WTC11 (cell line): Measurements from ENCODE around the gene EHBP1L1. TPM values are rescaled to one million over a fixed set of nuclear protein-coding genes. Genes with fewer than 3 reads are reported as not detected.

Experiments
- ATAC-seq: fragments of 200-7000 bp; cut with Tn5 transposase; 2 replicates; pipeline ENCODE4 v1.10.0; 2021; ENCODE audit warnings: mild to moderate bottlenecking, moderate library complexity
- CTCF ChIA-PET: fragments of 300-600 bp; sonication (Branson Sonifier 250); formaldehyde crosslinking; loops from one replicate; lab custom pipeline; 2021; ENCODE audit warnings: antibody characterized with exemption; lab: Charles Lee
- POLR2A ChIA-PET: fragments of 350-600 bp; sonication (Branson Sonifier 250); formaldehyde crosslinking; loops from one replicate; lab custom pipeline; 2021; ENCODE audit warnings: antibody characterized with exemption; lab: Charles Lee
- DNase-seq: peaks from one replicate; pipeline ENCODE4 v3.0.0; 2021; ENCODE audit warnings: low spot score
- H3K27ac Mint-ChIP-seq: 2 replicates; pipeline ENCODE4 v1.8.0; 2021; ENCODE audit warnings: mixed read lengths
- H3K27me3 Mint-ChIP-seq: 2 replicates; pipeline ENCODE4 v1.8.0; 2021; ENCODE audit warnings: low read depth, mild to moderate bottlenecking, moderate library complexity, mixed read lengths
- H3K36me3 Mint-ChIP-seq: 2 replicates; pipeline ENCODE4 v1.8.0; 2021; ENCODE audit warnings: mixed read lengths
- H3K4me1 Mint-ChIP-seq: 2 replicates; pipeline ENCODE4 v1.8.0; 2022; ENCODE audit warnings: mixed read lengths
- H3K4me3 Mint-ChIP-seq: 2 replicates; pipeline ENCODE4 v1.8.0; 2021; ENCODE audit warnings: mild to moderate bottlenecking, moderate library complexity, mixed read lengths
- H3K9me3 Mint-ChIP-seq: 2 replicates; pipeline ENCODE4 v1.8.0; 2021; ENCODE audit warnings: mixed read lengths
- CBFB ChIP-seq: sonication (generic); formaldehyde crosslinking; IDR thresholded peaks from 2 replicates; pipeline ENCODE4 v1.8.1; 2022; ENCODE audit warnings: mild to moderate bottlenecking, low read depth, missing genetic modification reagents
- EMX1 ChIP-seq: fragments of 250-450 bp; sonication (Bioruptor Pico); IDR thresholded peaks from 2 replicates; pipeline ENCODE4 v1.8.0; 2021; ENCODE audit warnings: mild to moderate bottlenecking
- KAT7 ChIP-seq: sonication (generic); formaldehyde crosslinking; IDR thresholded peaks from 2 replicates; pipeline ENCODE4 v1.8.1; 2023; ENCODE audit warnings: missing genetic modification reagents, mild to moderate bottlenecking, borderline replicate concordance
- NFYB ChIP-seq: sonication (generic); formaldehyde crosslinking; conservative IDR thresholded peaks from 2 replicates; pipeline ENCODE4 v1.8.0; 2022; ENCODE audit warnings: low read depth, missing genetic modification reagents
- RELA ChIP-seq: sonication (generic); formaldehyde crosslinking; IDR thresholded peaks from 2 replicates; pipeline ENCODE4 v1.8.1; 2022; ENCODE audit warnings: missing genetic modification reagents, mild to moderate bottlenecking, borderline replicate concordance
- SP1 ChIP-seq: sonication (generic); formaldehyde crosslinking; conservative IDR thresholded peaks from 2 replicates; pipeline ENCODE4 v1.8.1; 2022; ENCODE audit warnings: missing genetic modification reagents
- TCF7 ChIP-seq: sonication (generic); formaldehyde crosslinking; IDR thresholded peaks from 2 replicates; pipeline ENCODE4 v1.8.0; 2022; ENCODE audit warnings: mild to moderate bottlenecking, low read depth, missing genetic modification reagents, moderate library complexity
- TEAD1 ChIP-seq: sonication (generic); formaldehyde crosslinking; IDR thresholded peaks from 2 replicates; pipeline ENCODE4 v1.8.0; 2022; ENCODE audit warnings: mild to moderate bottlenecking, missing genetic modification reagents
- ZNF219 ChIP-seq: sonication (generic); formaldehyde crosslinking; IDR thresholded peaks from 2 replicates; pipeline ENCODE4 v1.8.0; 2023; ENCODE audit warnings: missing genetic modification reagents, mild to moderate bottlenecking, borderline replicate concordance
- total RNA-seq: library from RNA; stranded (reverse); gene quantifications from 3 replicates; pipeline ENCODE4 v1.2.3, GENCODE V29; 2021
- TF ChIP-seq, protein P1 (sequence below): sonication (generic); formaldehyde crosslinking; IDR thresholded peaks from 2 replicates; pipeline ENCODE4 v1.8.0; 2023; ENCODE audit warnings: missing genetic modification reagents
- TF ChIP-seq, protein P2 (sequence below): sonication (generic); formaldehyde crosslinking; IDR thresholded peaks from 2 replicates; pipeline ENCODE4 v1.8.0; 2023; ENCODE audit warnings: missing genetic modification reagents, mild to moderate bottlenecking, borderline replicate concordance
- TF ChIP-seq, protein P3 (sequence below): sonication (generic); formaldehyde crosslinking; IDR thresholded peaks from 2 replicates; pipeline ENCODE4 v1.8.1; 2023; ENCODE audit warnings: mild to moderate bottlenecking, missing genetic modification reagents, borderline replicate concordance
- TF ChIP-seq, protein P4 (sequence below): fragments of 250-450 bp; sonication (Bioruptor Pico); IDR thresholded peaks from 2 replicates; pipeline ENCODE4 v2.1.2; 2022; ENCODE audit warnings: mild to moderate bottlenecking, moderate library complexity
- TF ChIP-seq, protein P5 (sequence below): sonication (generic); formaldehyde crosslinking; IDR thresholded peaks from 2 replicates; pipeline ENCODE4 v1.8.1; 2023; ENCODE audit warnings: mild to moderate bottlenecking, missing genetic modification reagents
- TF ChIP-seq, protein P6 (sequence below): sonication (generic); formaldehyde crosslinking; IDR thresholded peaks from 2 replicates; pipeline ENCODE4 v1.8.0; 2023; ENCODE audit warnings: mild to moderate bottlenecking, missing genetic modification reagents
- TF ChIP-seq, protein P7 (sequence below): sonication (generic); formaldehyde crosslinking; IDR thresholded peaks from 2 replicates; pipeline ENCODE4 v1.8.1; 2022; ENCODE audit warnings: mild to moderate bottlenecking, moderate library complexity, missing genetic modification reagents

Gene EHBP1L1
- total RNA-seq, 1 experiment from 2014 or later = 11.8 TPM

DNA sequence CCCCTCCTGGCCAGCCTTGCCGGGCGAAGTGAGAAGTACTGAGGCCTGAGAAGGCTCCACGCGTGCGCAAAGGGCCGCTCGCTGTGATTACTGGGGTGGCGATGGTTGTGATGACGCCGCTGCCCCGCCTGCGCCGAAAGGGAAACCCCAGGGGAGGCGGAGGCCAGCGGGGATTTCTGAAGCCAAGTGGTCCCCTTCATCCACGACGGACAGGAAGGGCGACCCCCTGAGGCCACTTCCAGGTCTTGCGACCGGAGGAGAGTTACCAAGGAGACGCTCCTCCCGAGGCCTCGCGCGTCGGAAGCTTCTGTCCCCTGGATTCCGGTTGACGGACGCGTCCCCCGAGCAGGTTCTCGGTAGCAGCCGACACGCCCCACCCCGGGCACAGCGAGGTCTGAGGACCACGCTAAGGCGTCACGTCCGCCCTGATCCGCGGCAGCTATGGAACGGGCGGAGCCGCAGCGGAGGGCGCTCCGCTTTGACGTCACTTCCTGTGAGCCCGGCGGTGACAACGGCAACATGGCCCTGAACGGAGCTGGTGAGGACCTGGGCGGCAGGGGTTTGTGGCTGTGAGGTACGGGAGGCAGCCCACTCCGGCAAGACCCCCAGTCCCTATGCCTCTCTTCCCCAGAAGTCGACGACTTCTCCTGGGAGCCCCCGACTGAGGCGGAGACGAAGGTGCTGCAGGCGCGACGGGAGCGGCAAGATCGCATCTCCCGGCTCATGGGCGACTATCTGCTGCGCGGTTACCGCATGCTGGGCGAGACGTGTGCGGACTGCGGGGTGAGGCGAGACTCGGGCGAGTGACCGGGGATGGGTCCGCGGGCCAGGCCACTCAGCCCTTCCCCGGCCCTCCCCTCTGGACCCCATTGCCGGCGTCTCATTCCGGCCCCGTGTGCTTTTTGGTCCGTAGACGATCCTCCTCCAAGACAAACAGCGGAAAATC is 5.6 kb upstream of the EHBP1L1 start, which contains the start of gene ZNRD2 (continued):
- TF ChIP-seq, protein P1, sequence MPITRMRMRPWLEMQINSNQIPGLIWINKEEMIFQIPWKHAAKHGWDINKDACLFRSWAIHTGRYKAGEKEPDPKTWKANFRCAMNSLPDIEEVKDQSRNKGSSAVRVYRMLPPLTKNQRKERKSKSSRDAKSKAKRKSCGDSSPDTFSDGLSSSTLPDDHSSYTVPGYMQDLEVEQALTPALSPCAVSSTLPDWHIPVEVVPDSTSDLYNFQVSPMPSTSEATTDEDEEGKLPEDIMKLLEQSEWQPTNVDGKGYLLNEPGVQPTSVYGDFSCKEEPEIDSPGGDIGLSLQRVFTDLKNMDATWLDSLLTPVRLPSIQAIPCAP (CRISPR knock-in tag) = peak; percentile 79
- peak; percentile 12; the same call in 1 of the 2 replicates for TF ChIP-seq NFYB (CRISPR knock-in tag)
- TF ChIP-seq, protein P2, sequence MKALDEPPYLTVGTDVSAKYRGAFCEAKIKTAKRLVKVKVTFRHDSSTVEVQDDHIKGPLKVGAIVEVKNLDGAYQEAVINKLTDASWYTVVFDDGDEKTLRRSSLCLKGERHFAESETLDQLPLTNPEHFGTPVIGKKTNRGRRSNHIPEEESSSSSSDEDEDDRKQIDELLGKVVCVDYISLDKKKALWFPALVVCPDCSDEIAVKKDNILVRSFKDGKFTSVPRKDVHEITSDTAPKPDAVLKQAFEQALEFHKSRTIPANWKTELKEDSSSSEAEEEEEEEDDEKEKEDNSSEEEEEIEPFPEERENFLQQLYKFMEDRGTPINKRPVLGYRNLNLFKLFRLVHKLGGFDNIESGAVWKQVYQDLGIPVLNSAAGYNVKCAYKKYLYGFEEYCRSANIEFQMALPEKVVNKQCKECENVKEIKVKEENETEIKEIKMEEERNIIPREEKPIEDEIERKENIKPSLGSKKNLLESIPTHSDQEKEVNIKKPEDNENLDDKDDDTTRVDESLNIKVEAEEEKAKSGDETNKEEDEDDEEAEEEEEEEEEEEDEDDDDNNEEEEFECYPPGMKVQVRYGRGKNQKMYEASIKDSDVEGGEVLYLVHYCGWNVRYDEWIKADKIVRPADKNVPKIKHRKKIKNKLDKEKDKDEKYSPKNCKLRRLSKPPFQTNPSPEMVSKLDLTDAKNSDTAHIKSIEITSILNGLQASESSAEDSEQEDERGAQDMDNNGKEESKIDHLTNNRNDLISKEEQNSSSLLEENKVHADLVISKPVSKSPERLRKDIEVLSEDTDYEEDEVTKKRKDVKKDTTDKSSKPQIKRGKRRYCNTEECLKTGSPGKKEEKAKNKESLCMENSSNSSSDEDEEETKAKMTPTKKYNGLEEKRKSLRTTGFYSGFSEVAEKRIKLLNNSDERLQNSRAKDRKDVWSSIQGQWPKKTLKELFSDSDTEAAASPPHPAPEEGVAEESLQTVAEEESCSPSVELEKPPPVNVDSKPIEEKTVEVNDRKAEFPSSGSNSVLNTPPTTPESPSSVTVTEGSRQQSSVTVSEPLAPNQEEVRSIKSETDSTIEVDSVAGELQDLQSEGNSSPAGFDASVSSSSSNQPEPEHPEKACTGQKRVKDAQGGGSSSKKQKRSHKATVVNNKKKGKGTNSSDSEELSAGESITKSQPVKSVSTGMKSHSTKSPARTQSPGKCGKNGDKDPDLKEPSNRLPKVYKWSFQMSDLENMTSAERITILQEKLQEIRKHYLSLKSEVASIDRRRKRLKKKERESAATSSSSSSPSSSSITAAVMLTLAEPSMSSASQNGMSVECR = peak; percentile 87; the same call in 1 of the 2 replicates
- TF ChIP-seq CBFB = no peak
- peak; percentile 67 for TF ChIP-seq TEAD1 (CRISPR knock-in tag)

DNA sequence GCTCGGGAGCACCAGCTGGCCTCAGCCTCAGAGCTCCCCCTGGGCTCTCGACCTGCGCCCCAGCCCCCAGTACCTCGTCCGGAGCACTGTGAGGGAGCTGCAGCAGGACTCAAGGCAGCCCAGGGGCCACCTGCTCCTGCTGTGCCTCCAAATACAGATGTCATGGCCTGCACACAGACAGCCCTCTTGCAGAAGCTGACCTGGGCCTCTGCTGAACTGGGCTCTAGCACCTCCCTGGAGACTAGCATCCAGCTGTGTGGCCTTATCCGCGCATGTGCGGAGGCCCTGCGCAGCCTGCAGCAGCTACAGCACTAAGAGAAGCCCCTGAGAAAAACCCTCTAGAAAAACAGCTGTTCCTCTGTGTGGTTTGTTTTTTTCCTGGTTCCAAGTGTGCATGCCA is 4.4 kb upstream of the EHBP1L1 start:
- H3K27me3 Mint-ChIP-seq = peaks cover 16% of the 10 kb centered on the region
- no peak for ATAC-seq
- H3K4me1 Mint-ChIP-seq = peaks cover 46% of the 10 kb centered on the region
- peak overlapping the region; percentile 99 for H3K4me3 Mint-ChIP-seq
- no peak for TF ChIP-seq ZNF219
- no peak for TF ChIP-seq SP1 (CRISPR knock-in tag)
- no peak for TF ChIP-seq RELA (CRISPR knock-in tag)
- TF ChIP-seq, protein P3, sequence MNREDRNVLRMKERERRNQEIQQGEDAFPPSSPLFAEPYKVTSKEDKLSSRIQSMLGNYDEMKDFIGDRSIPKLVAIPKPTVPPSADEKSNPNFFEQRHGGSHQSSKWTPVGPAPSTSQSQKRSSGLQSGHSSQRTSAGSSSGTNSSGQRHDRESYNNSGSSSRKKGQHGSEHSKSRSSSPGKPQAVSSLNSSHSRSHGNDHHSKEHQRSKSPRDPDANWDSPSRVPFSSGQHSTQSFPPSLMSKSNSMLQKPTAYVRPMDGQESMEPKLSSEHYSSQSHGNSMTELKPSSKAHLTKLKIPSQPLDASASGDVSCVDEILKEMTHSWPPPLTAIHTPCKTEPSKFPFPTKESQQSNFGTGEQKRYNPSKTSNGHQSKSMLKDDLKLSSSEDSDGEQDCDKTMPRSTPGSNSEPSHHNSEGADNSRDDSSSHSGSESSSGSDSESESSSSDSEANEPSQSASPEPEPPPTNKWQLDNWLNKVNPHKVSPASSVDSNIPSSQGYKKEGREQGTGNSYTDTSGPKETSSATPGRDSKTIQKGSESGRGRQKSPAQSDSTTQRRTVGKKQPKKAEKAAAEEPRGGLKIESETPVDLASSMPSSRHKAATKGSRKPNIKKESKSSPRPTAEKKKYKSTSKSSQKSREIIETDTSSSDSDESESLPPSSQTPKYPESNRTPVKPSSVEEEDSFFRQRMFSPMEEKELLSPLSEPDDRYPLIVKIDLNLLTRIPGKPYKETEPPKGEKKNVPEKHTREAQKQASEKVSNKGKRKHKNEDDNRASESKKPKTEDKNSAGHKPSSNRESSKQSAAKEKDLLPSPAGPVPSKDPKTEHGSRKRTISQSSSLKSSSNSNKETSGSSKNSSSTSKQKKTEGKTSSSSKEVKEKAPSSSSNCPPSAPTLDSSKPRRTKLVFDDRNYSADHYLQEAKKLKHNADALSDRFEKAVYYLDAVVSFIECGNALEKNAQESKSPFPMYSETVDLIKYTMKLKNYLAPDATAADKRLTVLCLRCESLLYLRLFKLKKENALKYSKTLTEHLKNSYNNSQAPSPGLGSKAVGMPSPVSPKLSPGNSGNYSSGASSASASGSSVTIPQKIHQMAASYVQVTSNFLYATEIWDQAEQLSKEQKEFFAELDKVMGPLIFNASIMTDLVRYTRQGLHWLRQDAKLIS = no peak
- TF ChIP-seq EMX1 (CRISPR knock-in tag) = no peak
- TF ChIP-seq, protein P4, sequence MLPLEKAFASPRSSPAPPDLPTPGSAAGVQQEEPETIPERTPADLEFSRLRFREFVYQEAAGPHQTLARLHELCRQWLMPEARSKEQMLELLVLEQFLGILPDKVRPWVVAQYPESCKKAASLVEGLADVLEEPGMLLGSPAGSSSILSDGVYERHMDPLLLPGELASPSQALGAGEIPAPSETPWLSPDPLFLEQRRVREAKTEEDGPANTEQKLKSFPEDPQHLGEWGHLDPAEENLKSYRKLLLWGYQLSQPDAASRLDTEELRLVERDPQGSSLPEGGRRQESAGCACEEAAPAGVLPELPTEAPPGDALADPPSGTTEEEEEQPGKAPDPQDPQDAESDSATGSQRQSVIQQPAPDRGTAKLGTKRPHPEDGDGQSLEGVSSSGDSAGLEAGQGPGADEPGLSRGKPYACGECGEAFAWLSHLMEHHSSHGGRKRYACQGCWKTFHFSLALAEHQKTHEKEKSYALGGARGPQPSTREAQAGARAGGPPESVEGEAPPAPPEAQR (CRISPR knock-in tag) = no peak
- TF ChIP-seq TCF7 (CRISPR knock-in tag) = no peak
- TF ChIP-seq, protein P5, sequence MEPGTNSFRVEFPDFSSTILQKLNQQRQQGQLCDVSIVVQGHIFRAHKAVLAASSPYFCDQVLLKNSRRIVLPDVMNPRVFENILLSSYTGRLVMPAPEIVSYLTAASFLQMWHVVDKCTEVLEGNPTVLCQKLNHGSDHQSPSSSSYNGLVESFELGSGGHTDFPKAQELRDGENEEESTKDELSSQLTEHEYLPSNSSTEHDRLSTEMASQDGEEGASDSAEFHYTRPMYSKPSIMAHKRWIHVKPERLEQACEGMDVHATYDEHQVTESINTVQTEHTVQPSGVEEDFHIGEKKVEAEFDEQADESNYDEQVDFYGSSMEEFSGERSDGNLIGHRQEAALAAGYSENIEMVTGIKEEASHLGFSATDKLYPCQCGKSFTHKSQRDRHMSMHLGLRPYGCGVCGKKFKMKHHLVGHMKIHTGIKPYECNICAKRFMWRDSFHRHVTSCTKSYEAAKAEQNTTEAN = no peak
- TF ChIP-seq, protein P6, sequence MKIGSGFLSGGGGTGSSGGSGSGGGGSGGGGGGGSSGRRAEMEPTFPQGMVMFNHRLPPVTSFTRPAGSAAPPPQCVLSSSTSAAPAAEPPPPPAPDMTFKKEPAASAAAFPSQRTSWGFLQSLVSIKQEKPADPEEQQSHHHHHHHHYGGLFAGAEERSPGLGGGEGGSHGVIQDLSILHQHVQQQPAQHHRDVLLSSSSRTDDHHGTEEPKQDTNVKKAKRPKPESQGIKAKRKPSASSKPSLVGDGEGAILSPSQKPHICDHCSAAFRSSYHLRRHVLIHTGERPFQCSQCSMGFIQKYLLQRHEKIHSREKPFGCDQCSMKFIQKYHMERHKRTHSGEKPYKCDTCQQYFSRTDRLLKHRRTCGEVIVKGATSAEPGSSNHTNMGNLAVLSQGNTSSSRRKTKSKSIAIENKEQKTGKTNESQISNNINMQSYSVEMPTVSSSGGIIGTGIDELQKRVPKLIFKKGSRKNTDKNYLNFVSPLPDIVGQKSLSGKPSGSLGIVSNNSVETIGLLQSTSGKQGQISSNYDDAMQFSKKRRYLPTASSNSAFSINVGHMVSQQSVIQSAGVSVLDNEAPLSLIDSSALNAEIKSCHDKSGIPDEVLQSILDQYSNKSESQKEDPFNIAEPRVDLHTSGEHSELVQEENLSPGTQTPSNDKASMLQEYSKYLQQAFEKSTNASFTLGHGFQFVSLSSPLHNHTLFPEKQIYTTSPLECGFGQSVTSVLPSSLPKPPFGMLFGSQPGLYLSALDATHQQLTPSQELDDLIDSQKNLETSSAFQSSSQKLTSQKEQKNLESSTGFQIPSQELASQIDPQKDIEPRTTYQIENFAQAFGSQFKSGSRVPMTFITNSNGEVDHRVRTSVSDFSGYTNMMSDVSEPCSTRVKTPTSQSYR = no peak
- no peak for TF ChIP-seq KAT7 (CRISPR knock-in tag)
- TF ChIP-seq, protein P7, sequence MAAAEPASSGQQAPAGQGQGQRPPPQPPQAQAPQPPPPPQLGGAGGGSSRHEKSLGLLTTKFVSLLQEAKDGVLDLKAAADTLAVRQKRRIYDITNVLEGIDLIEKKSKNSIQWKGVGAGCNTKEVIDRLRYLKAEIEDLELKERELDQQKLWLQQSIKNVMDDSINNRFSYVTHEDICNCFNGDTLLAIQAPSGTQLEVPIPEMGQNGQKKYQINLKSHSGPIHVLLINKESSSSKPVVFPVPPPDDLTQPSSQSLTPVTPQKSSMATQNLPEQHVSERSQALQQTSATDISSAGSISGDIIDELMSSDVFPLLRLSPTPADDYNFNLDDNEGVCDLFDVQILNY (CRISPR knock-in tag) = no peak
- TF ChIP-seq, all 79 proteins: peak for 0
- no peak for DNase-seq
- ChIA-PET POLR2A (interaction anchor here (2.2 kb wide), 1 partner anchor 31 kb away, joined by 9 read pairs; no protein-coding TSS in a partner anchor), CTCF (interaction anchor here (0.5 to 6.1 kb wide), 8 partner anchors 11 to 423 kb away, joined by 3 to 270 read pairs (median 30); partner anchors contain the start of genes KCNK7, LTBP3, MAP3K11 and PCNX3)
- H3K27ac Mint-ChIP-seq = peak overlapping the region; percentile 98; the same call in 1 of the 2 replicates
- no peaks in the 10 kb centered on the region for H3K9me3 Mint-ChIP-seq
- H3K36me3 Mint-ChIP-seq = 0 out of 2 replicates have a peak, but pooled peaks cover 3% of the 10 kb centered on the region
